CD4-positive, CD25-positive, alpha-beta regulatory T cell (primary cell): ENCODE measurements around the gene CYP4F22. TPM values are rescaled to one million over a fixed set of nuclear protein-coding genes. Genes with fewer than 3 reads are reported as not detected.
"Not testable (repeated sequence)": the region's sequence is repeated elsewhere in the genome, so short reads cannot be mapped to it uniquely, and the experiment has no call there.

ENCODE experiments used
- ATAC-seq, 2 donors: fragments of 150-1000 bp; cut with Tn5 transposase; one replicate each; pipeline ENCODE4 v1.10.0; 2021; ENCODE audit warnings: low read depth in 2 of 2, moderate number of reproducible peaks in 2 of 2, moderate library complexity in 1 of 2
- DNase-seq, 3 donors: peaks; one replicate each; pipeline versions ENCODE4 v3.0.0 to v3.0.0-alpha.2; 2012 to 2022; ENCODE audit warnings: mixed read lengths in 1 of 3
- H3K27ac ChIP-seq: one replicate; pipeline ENCODE4 v1.7.0; 2013; ENCODE audit warnings: mild to moderate bottlenecking, low read length; ENCODE audit not compliant: insufficient read depth, poor library complexity, severe bottlenecking
- H3K27me3 ChIP-seq: one replicate; pipeline ENCODE4 v1.7.0; 2013; ENCODE audit warnings: low read length; ENCODE audit not compliant: control insufficient read depth, insufficient read depth
- H3K36me3 ChIP-seq: one replicate; pipeline ENCODE4 v1.7.0; 2013; ENCODE audit warnings: mild to moderate bottlenecking, low read length, moderate library complexity; ENCODE audit not compliant: control insufficient read depth, insufficient read depth
- H3K4me1 ChIP-seq: 2 replicates; pipeline ENCODE4 v1.7.0; 2013; ENCODE audit warnings: mild to moderate bottlenecking, low read length; ENCODE audit not compliant: insufficient read depth, control insufficient read depth, poor library complexity, severe bottlenecking
- H3K4me3 ChIP-seq: one replicate; pipeline ENCODE4 v1.7.0; 2013; ENCODE audit warnings: low read depth, mild to moderate bottlenecking, low read length, moderate library complexity
- H3K9me3 ChIP-seq, 2 experiments: 1 replicate in 1 of 2; 2 replicates in 1 of 2; pipeline ENCODE4 v1.7.0; 2013; ENCODE audit warnings: low read length in 2 of 2, mild to moderate bottlenecking in 1 of 2, moderate library complexity in 1 of 2; ENCODE audit not compliant: control insufficient read depth in 2 of 2
- H3K27ac Mint-ChIP-seq, 3 donors: one replicate each; pipeline ENCODE4 v1.8.0; 2020 to 2022; ENCODE audit warnings: mild to moderate bottlenecking in 3 of 3, mixed read lengths in 3 of 3, moderate library complexity in 2 of 3
- H3K27me3 Mint-ChIP-seq: one replicate; pipeline ENCODE4 v1.8.0; 2022; ENCODE audit warnings: mild to moderate bottlenecking, mixed read lengths
- H3K36me3 Mint-ChIP-seq: one replicate; pipeline ENCODE4 v1.8.0; 2020; ENCODE audit warnings: mixed read lengths
- H3K4me1 Mint-ChIP-seq, 4 donors: one replicate each; pipeline ENCODE4 v1.8.0; 2020 to 2022; ENCODE audit warnings: mixed read lengths in 4 of 4, mild to moderate bottlenecking in 1 of 4
- H3K4me3 Mint-ChIP-seq, 4 donors: one replicate each; pipeline ENCODE4 v1.8.0; 2020 to 2022; ENCODE audit warnings: mild to moderate bottlenecking in 4 of 4, mixed read lengths in 4 of 4, moderate library complexity in 3 of 4
- H3K9me3 Mint-ChIP-seq, 7 donors: one replicate each; pipeline ENCODE4 v1.8.0; 2020 to 2022; ENCODE audit warnings: mixed read lengths in 7 of 7, mild to moderate bottlenecking in 3 of 7, moderate library complexity in 2 of 7
- polyA plus RNA-seq, 4 donors: library from polyadenylated mRNA; unstranded; fragments of 300-500 nt; fragmentation: Illumina TruSeq; gene quantifications; one replicate each; pipeline ENCODE4 v1.2.3, GENCODE V29; 2021
- total RNA-seq: library from RNA; stranded (reverse); gene quantifications from one replicate; pipeline ENCODE4 v1.2.3, GENCODE V29; 2022

Gene CYP4F22
- total and polyA plus RNA-seq, 5 donors from 2014 or later: 0.06 to 0.54 (median 0.21) TPM; not detected in 2

- DNase-seq: no peak
- Mint-ChIP-seq H3K4me3 (peak within 1 kb of the TSS in 3 of 4 donors; percentile 12 to 54 (median 13)), H3K27me3 (no peaks in the 10 kb centered on the region)
Observed at GRCh38 chr19:15479391-15480345, 28.7 kb upstream of the CYP4F22 start, which contains the start of gene PGLYRP2. Gene PGLYRP2 (minus strand): TSS chr19:15479501. CDS start chr19:15479371, 130 bp downstream.

GRCh38 chr19:15480996-15481395 lies 27.3 kb upstream of the CYP4F22 start:
- H3K4me3 ChIP-seq, H3K36me3 ChIP-seq, H3K27me3 Mint-ChIP-seq, ATAC-seq, H3K36me3 Mint-ChIP-seq, H3K9me3 Mint-ChIP-seq, H3K27ac Mint-ChIP-seq, H3K27me3 ChIP-seq, DNase-seq, H3K9me3 ChIP-seq, H3K4me3 Mint-ChIP-seq, H3K27ac ChIP-seq: not testable (repeated sequence)
- H3K4me1 Mint-ChIP-seq: peaks cover 0 to 38% (median 16%) of the 10 kb centered on the region in 4 donors
- H3K4me1 ChIP-seq: peaks cover 12% of the 10 kb centered on the region

More at GRCh38 chr19:15479391-15480345, 28.7 kb upstream of the CYP4F22 start, which contains the start of gene PGLYRP2:
- Histone ChIP-seq H3K36me3 (no peaks in the 10 kb centered on the region), H3K27ac (no peak within 1 kb of the TSS), H3K9me3 (no peaks in the 10 kb centered on the region), H3K27me3 (no peaks in the 10 kb centered on the region), H3K4me1 (peaks cover 12% of the 10 kb centered on the region), H3K4me3 (peak within 1 kb of the TSS; percentile 24)
- peak within 1 kb of the TSS; percentile 72 to 82 (median 75) for H3K27ac Mint-ChIP-seq
- no peaks in the 10 kb centered on the region for H3K36me3 Mint-ChIP-seq
- peaks cover 0 to 4% (median 0%) of the 10 kb centered on the region in 7 donors for H3K9me3 Mint-ChIP-seq
- peaks cover 0 to 43% (median 18%) of the 10 kb centered on the region in 4 donors for H3K4me1 Mint-ChIP-seq
- ATAC-seq: no peak

- H3K4me3 Mint-ChIP-seq, H3K27ac ChIP-seq, H3K4me1 ChIP-seq, H3K9me3 Mint-ChIP-seq, ATAC-seq, DNase-seq, H3K27me3 ChIP-seq, H3K27me3 Mint-ChIP-seq, H3K27ac Mint-ChIP-seq, H3K36me3 Mint-ChIP-seq, H3K4me1 Mint-ChIP-seq, H3K4me3 ChIP-seq, H3K36me3 ChIP-seq, H3K9me3 ChIP-seq: not testable (repeated sequence)
Observed at GRCh38 chr19:15485768-15486167, 22.6 kb upstream of the CYP4F22 start.

GRCh38 chr19:15487038-15487437 lies 21.3 kb upstream of the CYP4F22 start:
- no peaks in the 10 kb centered on the region for H3K27me3 Mint-ChIP-seq
- H3K36me3 Mint-ChIP-seq: no peaks in the 10 kb centered on the region
- H3K4me1 ChIP-seq: no peaks in the 10 kb centered on the region
- peaks cover 0 to 7% (median 4%) of the 10 kb centered on the region in 4 donors for H3K4me1 Mint-ChIP-seq
- no peaks in the 10 kb centered on the region for H3K36me3 ChIP-seq
- peaks cover 0 to 4% (median 0%) of the 10 kb centered on the region in 7 donors for H3K9me3 Mint-ChIP-seq
- H3K27ac ChIP-seq: no peak overlapping the region
- ATAC-seq: no peak
- H3K4me3 Mint-ChIP-seq: no peak overlapping the region
- peak overlapping the region in 1 of 3 donors; percentile 28 for H3K27ac Mint-ChIP-seq
- H3K27me3 ChIP-seq: no peaks in the 10 kb centered on the region
- H3K9me3 ChIP-seq: no peaks in the 10 kb centered on the region
- DNase-seq: no peak
- no peak overlapping the region for H3K4me3 ChIP-seq

- H3K36me3 Mint-ChIP-seq: no peaks in the 10 kb centered on the region
- no peak overlapping the region for H3K4me3 Mint-ChIP-seq
- peaks cover 0 to 4% (median 0%) of the 10 kb centered on the region in 7 donors for H3K9me3 Mint-ChIP-seq
- peaks cover 6% of the 10 kb centered on the region for H3K27me3 Mint-ChIP-seq
- no peak overlapping the region for H3K27ac Mint-ChIP-seq
- H3K36me3 ChIP-seq: no peaks in the 10 kb centered on the region
- no peaks in the 10 kb centered on the region for H3K27me3 ChIP-seq
- no peak for ATAC-seq
- no peak overlapping the region for H3K27ac ChIP-seq
- H3K9me3 ChIP-seq: no peaks in the 10 kb centered on the region
- no peak for DNase-seq
- no peaks in the 10 kb centered on the region for H3K4me1 ChIP-seq
- no peak overlapping the region for H3K4me3 ChIP-seq
- no peaks in the 10 kb centered on the region for H3K4me1 Mint-ChIP-seq
Observed at GRCh38 chr19:15488489-15489226, 19.7 kb upstream of the CYP4F22 start.

- Histone ChIP-seq H3K27me3 (no peaks in the 10 kb centered on the region), H3K36me3 (no peaks in the 10 kb centered on the region), H3K9me3 (no peaks in the 10 kb centered on the region), H3K4me1 (no peaks in the 10 kb centered on the region), H3K27ac (no peak overlapping the region), H3K4me3 (no peak overlapping the region)
- Mint-ChIP-seq H3K9me3 (peaks cover 0 to 2% (median 0%) of the 10 kb centered on the region in 7 donors), H3K4me1 (peaks cover 0 to 8% (median 0%) of the 10 kb centered on the region in 4 donors), H3K36me3 (no peaks in the 10 kb centered on the region), H3K4me3 (no peak overlapping the region), H3K27me3 (peaks cover 7% of the 10 kb centered on the region), H3K27ac (no peak overlapping the region)
- ATAC-seq: no peak
- no peak for DNase-seq
Observed at GRCh38 chr19:15495151-15495550, 13.2 kb upstream of the CYP4F22 start.

GRCh38 chr19:15498156-15498858 lies 10.0 kb upstream of the CYP4F22 start:
- Histone ChIP-seq H3K36me3 (no peaks in the 10 kb centered on the region), H3K4me3 (no peak overlapping the region), H3K27ac (no peak overlapping the region), H3K27me3 (peaks cover 2% of the 10 kb centered on the region), H3K9me3 (no peaks in the 10 kb centered on the region), H3K4me1 (no peaks in the 10 kb centered on the region)
- peaks cover 8% of the 10 kb centered on the region for H3K27me3 Mint-ChIP-seq
- no peak overlapping the region for H3K27ac Mint-ChIP-seq
- ATAC-seq (no peak), DNase-seq (no peak)
- no peaks in the 10 kb centered on the region for H3K36me3 Mint-ChIP-seq
- H3K4me1 Mint-ChIP-seq: peaks cover 0 to 22% (median 2%) of the 10 kb centered on the region in 4 donors
- no peaks in the 10 kb centered on the region for H3K9me3 Mint-ChIP-seq
- no peak overlapping the region for H3K4me3 Mint-ChIP-seq
